Gastroesophageal sphincter (tissue), 4 donors: Measurements from ENCODE around the gene LSR. TPM values are rescaled to one million over a fixed set of nuclear protein-coding genes. Genes with fewer than 3 reads are reported as not detected.

Experiments
- ATAC-seq: fragments of 150-250 bp; one replicate; pipeline ENCODE4 v1.9.1; 2016; ENCODE audit warnings: mild to moderate bottlenecking, moderate library complexity
- H3K27ac ChIP-seq, 4 donors: fragments of 200-600 bp; sonication (generic) in 3 of 4; 1 replicate in 3 of 4; 2 replicates in 1 of 4; pipeline ENCODE4 v1.5.1; 2016 to 2019
- H3K27me3 ChIP-seq: fragments of 200-600 bp; sonication (generic); one replicate; pipeline ENCODE4 v1.5.1; 2019
- H3K36me3 ChIP-seq, 2 donors: fragments of 200-600 bp; sonication (generic); one replicate each; pipeline ENCODE4 v1.5.1; 2019; ENCODE audit warnings: control low read depth in 1 of 2
- H3K4me1 ChIP-seq, 3 donors: fragments of 200-600 bp; sonication (generic); 1 replicate in 2 of 3; 2 replicates in 1 of 3; pipeline ENCODE4 v1.5.1; 2016 to 2019; ENCODE audit warnings: control low read depth in 2 of 3
- H3K4me3 ChIP-seq, 2 donors: fragments of 200-600 bp; sonication (generic); one replicate each; pipeline ENCODE4 v1.5.1; 2019; ENCODE audit warnings: mild to moderate bottlenecking in 1 of 2, moderate library complexity in 1 of 2
- H3K9me3 ChIP-seq, 3 donors: fragments of 200-600 bp; sonication (generic); one replicate each; pipeline ENCODE4 v1.5.1; 2017 to 2019; ENCODE audit warnings: control low read depth in 2 of 3
- CTCF ChIP-seq, 4 experiments: fragments of 200-600 bp in 2 of 4; fragments of 450-650 bp in 2 of 4; sonication (generic) in 1 of 4; IDR thresholded peaks; one replicate each; pipeline ENCODE4 v1.5.1; 2017 to 2019; ENCODE audit warnings: antibody characterized with exemption in 4 of 4, mild to moderate bottlenecking in 2 of 4, moderate library complexity in 2 of 4
- EP300 ChIP-seq: sonication (generic); formaldehyde crosslinking; IDR thresholded peaks from one replicate; pipeline ENCODE4 v1.6.1; 2017; ENCODE audit warnings: antibody characterized with exemption, mild to moderate bottlenecking
- POLR2A ChIP-seq, 2 donors: fragments of 450-650 bp; IDR thresholded peaks; one replicate each; pipeline ENCODE4 v1.6.1; 2017; ENCODE audit warnings: antibody characterized with exemption in 2 of 2, mild to moderate bottlenecking in 2 of 2, moderate library complexity in 1 of 2
- POLR2AphosphoS5 ChIP-seq: sonication (generic); formaldehyde crosslinking; IDR thresholded peaks from one replicate; pipeline ENCODE4 v1.6.1; 2017; ENCODE audit warnings: antibody characterized with exemption
- WGBS, 2 donors: methylation state at CpG; one replicate each; pipeline ENCODE4 v1.1.5; 2018; ENCODE audit warnings: low coverage in 1 of 2; 5-methylcytosine and 5-hydroxymethylcytosine counted together
- total RNA-seq, 4 donors: library from RNA; depleted of rRNA; stranded (reverse); fragments of >200 nt; gene quantifications; one replicate each; pipeline ENCODE4 v1.1.0, GENCODE V29; 2016

Gene LSR
- total RNA-seq, 4 donors from 2014 or later, result 3.3 to 6.6 (median 5.2) TPM

GRCh38 chr19:35209646-35210045 lies 39.2 kb upstream of the LSR start:
- TF ChIP-seq POLR2A (IDR thresholded peaks at IDR 0.05), result no peak
- TF ChIP-seq CTCF (IDR thresholded peaks at IDR 0.05), result no peak
- no peak for TF ChIP-seq EP300
- Histone ChIP-seq H3K4me1 (peaks cover 0 to 18% (median 14%) of the 10 kb centered on the region in 3 donors), H3K4me3 (no peak overlapping the region), H3K36me3 (no peaks in the 10 kb centered on the region), H3K9me3 (no peaks in the 10 kb centered on the region), H3K27ac (no peak overlapping the region), H3K27me3 (peaks cover 11% of the 10 kb centered on the region)
- ATAC-seq, result no peak
- 50 to 83% methylated on average over 4 of the region's 4 CpGs for WGBS, 2 donors

DNA sequence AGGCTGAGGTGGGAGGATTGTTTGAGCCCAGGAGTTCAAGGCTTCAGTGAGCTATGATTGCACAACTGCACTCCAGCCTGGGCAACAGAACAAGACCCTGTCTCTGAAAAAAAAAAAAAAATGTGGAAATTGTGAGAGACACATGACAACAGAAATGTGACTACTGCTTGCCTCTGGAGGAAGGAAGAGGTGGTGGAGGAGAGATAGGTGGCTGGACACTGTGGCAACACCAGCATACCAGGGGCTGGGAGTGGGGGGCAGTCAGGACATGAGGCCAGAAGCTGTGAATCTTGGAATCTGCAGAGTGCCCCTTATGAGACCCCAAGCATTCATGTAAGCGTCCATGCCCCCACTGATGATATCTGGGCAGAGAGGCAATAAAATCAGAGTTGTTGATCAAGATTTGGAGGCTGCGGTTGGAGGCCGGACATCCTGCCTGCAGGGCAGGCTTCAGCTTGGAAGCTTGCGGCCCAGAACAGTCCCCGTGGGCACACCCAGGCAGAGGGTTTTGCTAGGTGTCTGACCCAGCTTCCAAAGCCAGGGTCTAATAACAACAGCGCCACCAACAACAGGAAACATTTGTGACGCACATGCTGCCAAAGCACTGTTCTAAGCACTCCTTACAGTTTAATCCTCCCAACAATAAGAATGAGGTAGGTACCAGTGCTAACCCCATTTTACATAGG lies 37.1 kb upstream of the LSR start:
- Histone ChIP-seq H3K27ac (peak overlapping the region in 3 of 4 donors; percentile 48 to 78 (median 62)), H3K9me3 (no peaks in the 10 kb centered on the region), H3K4me1 (peaks cover 0 to 20% (median 15%) of the 10 kb centered on the region in 3 donors), H3K27me3 (no peaks in the 10 kb centered on the region), H3K36me3 (no peaks in the 10 kb centered on the region), H3K4me3 (no peak overlapping the region)
- TF ChIP-seq EP300 (no peak), POLR2A (IDR thresholded peaks at IDR 0.05) (no peak), CTCF (IDR thresholded peaks at IDR 0.05) (no peak), POLR2AphosphoS5 (no peak)
- peak; percentile 66 for ATAC-seq
- no CpG with 5 or more reads among the region's 7 CpGs for WGBS, 2 donors

DNA sequence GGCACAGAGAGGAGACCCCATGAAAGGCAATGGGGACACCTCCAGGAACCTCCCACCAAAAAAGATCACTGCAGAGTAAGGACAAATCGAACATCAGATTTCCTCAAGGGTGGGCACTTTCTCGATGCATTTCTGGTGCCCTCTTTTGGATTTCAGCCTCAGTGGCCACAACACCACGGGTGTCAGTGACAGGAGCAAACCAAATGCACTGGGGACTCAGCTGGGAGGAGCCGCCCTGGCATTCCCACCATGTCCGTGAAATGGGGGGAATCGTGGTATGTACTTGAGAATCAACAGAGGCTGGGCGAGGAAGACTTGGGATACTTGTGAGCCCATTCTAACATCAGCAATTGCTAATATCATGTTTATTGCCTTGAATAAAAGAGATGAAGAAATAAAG lies 36.6 kb upstream of the LSR start:
- H3K36me3 ChIP-seq, result no peaks in the 10 kb centered on the region
- no peak for ATAC-seq
- TF ChIP-seq CTCF (IDR thresholded peaks at IDR 0.05) (no peak), POLR2A (IDR thresholded peaks at IDR 0.05) (no peak), POLR2AphosphoS5 (no peak), EP300 (no peak)
- peak overlapping the region in 3 of 4 donors; percentile 48 to 78 (median 62) for H3K27ac ChIP-seq
- peaks cover 0 to 3% (median 0%) of the 10 kb centered on the region in 3 donors for H3K9me3 ChIP-seq
- peaks cover 0 to 20% (median 15%) of the 10 kb centered on the region in 3 donors for H3K4me1 ChIP-seq
- 20 to 59% methylated on average over 1 to 5 of the region's 7 CpGs for WGBS, 2 donors
- H3K27me3 ChIP-seq, result no peaks in the 10 kb centered on the region
- no peak overlapping the region for H3K4me3 ChIP-seq

DNA sequence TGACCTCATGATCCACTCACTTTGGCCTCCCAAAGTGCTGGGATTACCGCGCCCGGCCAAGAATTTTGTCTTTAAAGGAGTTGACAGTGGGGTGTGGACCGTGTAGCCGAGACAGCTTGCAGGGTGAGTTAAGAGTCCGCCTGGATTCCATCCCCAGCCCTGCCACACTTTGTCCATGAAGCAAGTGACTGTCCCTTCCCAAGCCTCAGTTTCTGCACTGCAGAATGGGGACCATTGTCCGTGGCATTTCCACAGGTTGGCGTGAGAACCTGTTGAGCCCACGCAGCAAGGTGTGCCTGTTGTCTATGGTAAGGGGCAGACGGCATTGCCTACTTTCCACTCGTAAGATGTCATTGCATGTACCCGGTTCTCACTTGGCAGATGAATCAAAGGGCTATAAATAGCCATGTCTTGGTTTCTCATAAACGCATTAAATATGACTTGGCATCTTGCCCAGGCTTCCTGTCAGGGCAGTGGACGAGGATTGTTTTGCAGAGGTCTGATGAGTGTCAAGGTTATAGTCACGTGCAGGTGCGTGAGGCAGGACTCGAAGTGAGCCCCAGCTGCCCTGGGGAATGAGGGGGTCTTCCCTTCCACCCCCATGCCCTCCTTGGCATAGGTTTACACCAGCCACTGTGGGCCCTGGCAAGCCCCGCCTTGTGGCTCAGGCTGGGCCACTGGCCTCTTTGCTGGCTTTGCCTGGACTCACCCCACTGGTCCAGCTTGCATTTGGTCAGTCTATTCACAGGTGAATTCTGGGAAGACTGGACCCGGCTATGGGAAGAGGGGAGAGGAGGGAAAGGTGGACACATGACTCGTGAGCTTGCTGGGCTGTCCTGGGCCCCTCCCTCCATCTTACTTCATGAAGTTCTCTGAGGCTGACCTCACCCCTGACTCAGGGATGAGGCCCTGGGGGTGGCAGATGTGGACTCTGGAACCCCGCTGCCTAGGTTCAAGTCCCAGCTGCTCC lies 34.9 kb upstream of the LSR start:
- TF ChIP-seq CTCF (IDR thresholded peaks at IDR 0.05) (no peak), POLR2AphosphoS5 (peak; percentile 61)
- H3K27me3 ChIP-seq, result no peaks in the 10 kb centered on the region
- H3K4me3 ChIP-seq, result no peak overlapping the region
- peaks cover 0 to 10% (median 0%) of the 10 kb centered on the region in 3 donors for H3K9me3 ChIP-seq
- H3K4me1 ChIP-seq, result peaks cover 0 to 20% (median 15%) of the 10 kb centered on the region in 3 donors
- no peaks in the 10 kb centered on the region for H3K36me3 ChIP-seq
- peak; percentile 70 for ATAC-seq
- 15 to 29% methylated on average over 8 to 11 of the region's 21 CpGs for WGBS, 2 donors
- peak overlapping the region in 3 of 4 donors; percentile 74 to 78 (median 77) for H3K27ac ChIP-seq
